H1 (cell line): ENCODE measurements around the gene HEXIM2.

ENCODE experiments used
- CHD2 ChIP-seq: IDR thresholded peaks from 2 replicates; pipeline ENCODE4 v1.6.1; 2012; ENCODE audit warnings: low read length, improper control_type of control experiment
- EZH2 ChIP-seq: fragments of 200-600 bp; sonication (generic); IDR thresholded peaks from 2 replicates; pipeline ENCODE4 v1.7.1; 2012; ENCODE audit warnings: low read depth, mild to moderate bottlenecking, moderate library complexity, low read length, inconsistent platforms; ENCODE audit not compliant: severe bottlenecking
- GTF2F1 ChIP-seq: IDR thresholded peaks from 2 replicates; pipeline ENCODE4 v1.6.1; 2012; ENCODE audit warnings: low read depth, low read length, improper control_type of control experiment, borderline replicate concordance
- HDAC2 ChIP-seq, 2 experiments: fragments of 300-600 bp in 1 of 2; sonication (generic) in 1 of 2; IDR thresholded peaks; 2 replicates each; pipeline ENCODE4 v1.6.1; 2011 to 2012; ENCODE audit warnings: low read depth in 2 of 2, low read length in 2 of 2, mild to moderate bottlenecking in 2 of 2, moderate library complexity in 2 of 2, borderline replicate concordance in 1 of 2, inconsistent platforms in 1 of 2
- PHF8 ChIP-seq: fragments of 200-600 bp; sonication (generic); conservative IDR thresholded peaks from 2 replicates; pipeline ENCODE4 v1.7.1; 2012; ENCODE audit warnings: low read depth, mild to moderate bottlenecking, inconsistent platforms, low read length, moderate library complexity
- POLR2A ChIP-seq, 2 experiments: IDR thresholded peaks; 1 replicate in 1 of 2; 2 replicates in 1 of 2; pipeline ENCODE4 v1.6.1; 2011; ENCODE audit warnings: low read depth in 2 of 2, low read length in 2 of 2, mild to moderate bottlenecking in 2 of 2; ENCODE audit errors: control extremely low read depth in 1 of 2
- POLR2AphosphoS5 ChIP-seq: IDR thresholded peaks from 2 replicates; pipeline ENCODE4 v1.6.1; 2011; ENCODE audit warnings: low read depth, low read length
- SIN3A ChIP-seq, 2 experiments: IDR thresholded peaks in 1 of 2; conservative IDR thresholded peaks in 1 of 2; 2 replicates each; pipeline ENCODE4 v1.6.1; 2011 to 2012; ENCODE audit warnings: low read length in 2 of 2, improper control_type of control experiment in 1 of 2, low read depth in 1 of 2, mild to moderate bottlenecking in 1 of 2
- SP1 ChIP-seq: IDR thresholded peaks from 2 replicates; pipeline ENCODE4 v1.6.1; 2011; ENCODE audit warnings: low read depth, low read length
- ZNF274 ChIP-seq: IDR thresholded peaks from 2 replicates; pipeline ENCODE4 v1.7.0; 2012; ENCODE audit warnings: low read length, borderline replicate concordance; ENCODE audit errors: extremely low read depth
- TF ChIP-seq, protein P1 (sequence below), 3 experiments: IDR thresholded peaks; 1 replicate in 2 of 3; 2 replicates in 1 of 3; pipeline versions ENCODE4 v1.5.1 to v1.6.1; 2011; ENCODE audit warnings: low read length in 3 of 3, mild to moderate bottlenecking in 3 of 3, inconsistent platforms in 2 of 3, low read depth in 1 of 3, moderate library complexity in 1 of 3; ENCODE audit not compliant: insufficient read depth in 1 of 3; ENCODE audit errors: control extremely low read depth in 1 of 3
- TF ChIP-seq, protein P2 (sequence below): IDR thresholded peaks from 2 replicates; pipeline ENCODE4 v1.6.1; 2012; ENCODE audit warnings: low read length, inconsistent platforms
- TF ChIP-seq, protein P3 (sequence below): IDR thresholded peaks from 2 replicates; pipeline ENCODE4 v1.6.1; 2012; ENCODE audit warnings: inconsistent platforms
- TF ChIP-seq, protein P4 (sequence below): IDR thresholded peaks from 2 replicates; pipeline ENCODE4 v1.6.1; 2011; ENCODE audit warnings: low read depth, mild to moderate bottlenecking, low read length; ENCODE audit not compliant: insufficient read depth

DNA sequence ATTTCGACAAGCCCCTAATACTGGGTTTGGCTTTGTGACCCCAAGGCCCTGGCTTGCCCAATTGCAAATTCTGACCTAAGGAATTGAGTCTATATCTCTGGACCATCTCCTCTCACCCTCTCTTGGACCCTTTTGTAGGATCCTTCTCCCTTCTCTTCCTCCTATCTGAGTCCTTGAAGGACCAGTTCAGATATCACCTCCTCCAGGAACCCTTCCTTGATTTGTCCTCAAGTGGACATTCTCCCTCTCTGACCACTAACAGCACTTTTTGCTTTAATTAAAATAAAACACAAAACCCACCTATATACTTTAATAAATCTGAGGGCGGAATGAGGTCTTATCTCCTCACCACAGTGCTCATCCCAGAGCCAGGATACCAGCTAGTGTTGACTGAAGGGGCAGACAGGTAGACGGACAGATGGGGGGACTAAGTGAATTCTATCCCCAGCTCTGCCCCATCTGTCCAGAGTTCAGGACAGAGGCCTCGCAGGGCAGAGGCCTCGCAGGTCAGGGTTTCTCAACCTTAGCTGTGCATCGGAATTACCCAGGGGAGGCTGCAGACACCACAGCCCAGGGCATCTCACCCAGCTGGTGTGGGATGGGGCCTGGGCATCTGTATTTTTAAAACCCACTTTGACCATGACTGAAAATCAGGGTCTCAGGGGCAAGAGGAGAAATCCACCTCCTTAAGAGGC lies 38.5 kb upstream of the HEXIM2 start:
- TF ChIP-seq PHF8 (no peak), SP1 (no peak), POLR2A (IDR thresholded peaks at IDR 0.05; ENCODE audit: control extremely low read depth in 1 of 2, low read depth in 2 of 2, low read length in 2 of 2) (no peak), POLR2AphosphoS5 (no peak), GTF2F1 (no peak), CHD2 (no peak), SIN3A (conservative IDR thresholded peaks at IDR 0.05 in 1 of 2, IDR thresholded peaks at IDR 0.05 in 1 of 2; ENCODE audit: low read depth in 1 of 2, low read length in 2 of 2) (no peak), EZH2 (no peak), HDAC2 (IDR thresholded peaks at IDR 0.05; ENCODE audit: borderline replicate concordance in 1 of 2, low read depth in 2 of 2, low read length in 2 of 2) (no peak), ZNF274 (no peak)
- TF ChIP-seq, protein P1, sequence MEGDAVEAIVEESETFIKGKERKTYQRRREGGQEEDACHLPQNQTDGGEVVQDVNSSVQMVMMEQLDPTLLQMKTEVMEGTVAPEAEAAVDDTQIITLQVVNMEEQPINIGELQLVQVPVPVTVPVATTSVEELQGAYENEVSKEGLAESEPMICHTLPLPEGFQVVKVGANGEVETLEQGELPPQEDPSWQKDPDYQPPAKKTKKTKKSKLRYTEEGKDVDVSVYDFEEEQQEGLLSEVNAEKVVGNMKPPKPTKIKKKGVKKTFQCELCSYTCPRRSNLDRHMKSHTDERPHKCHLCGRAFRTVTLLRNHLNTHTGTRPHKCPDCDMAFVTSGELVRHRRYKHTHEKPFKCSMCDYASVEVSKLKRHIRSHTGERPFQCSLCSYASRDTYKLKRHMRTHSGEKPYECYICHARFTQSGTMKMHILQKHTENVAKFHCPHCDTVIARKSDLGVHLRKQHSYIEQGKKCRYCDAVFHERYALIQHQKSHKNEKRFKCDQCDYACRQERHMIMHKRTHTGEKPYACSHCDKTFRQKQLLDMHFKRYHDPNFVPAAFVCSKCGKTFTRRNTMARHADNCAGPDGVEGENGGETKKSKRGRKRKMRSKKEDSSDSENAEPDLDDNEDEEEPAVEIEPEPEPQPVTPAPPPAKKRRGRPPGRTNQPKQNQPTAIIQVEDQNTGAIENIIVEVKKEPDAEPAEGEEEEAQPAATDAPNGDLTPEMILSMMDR (IDR thresholded peaks at IDR 0.05; ENCODE audit: control extremely low read depth in 1 of 3, insufficient read depth in 1 of 3, low read depth in 1 of 3, low read length in 3 of 3): no peak
- TF ChIP-seq, protein P2, sequence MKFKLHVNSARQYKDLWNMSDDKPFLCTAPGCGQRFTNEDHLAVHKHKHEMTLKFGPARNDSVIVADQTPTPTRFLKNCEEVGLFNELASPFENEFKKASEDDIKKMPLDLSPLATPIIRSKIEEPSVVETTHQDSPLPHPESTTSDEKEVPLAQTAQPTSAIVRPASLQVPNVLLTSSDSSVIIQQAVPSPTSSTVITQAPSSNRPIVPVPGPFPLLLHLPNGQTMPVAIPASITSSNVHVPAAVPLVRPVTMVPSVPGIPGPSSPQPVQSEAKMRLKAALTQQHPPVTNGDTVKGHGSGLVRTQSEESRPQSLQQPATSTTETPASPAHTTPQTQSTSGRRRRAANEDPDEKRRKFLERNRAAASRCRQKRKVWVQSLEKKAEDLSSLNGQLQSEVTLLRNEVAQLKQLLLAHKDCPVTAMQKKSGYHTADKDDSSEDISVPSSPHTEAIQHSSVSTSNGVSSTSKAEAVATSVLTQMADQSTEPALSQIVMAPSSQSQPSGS: no peak
- TF ChIP-seq, protein P3, sequence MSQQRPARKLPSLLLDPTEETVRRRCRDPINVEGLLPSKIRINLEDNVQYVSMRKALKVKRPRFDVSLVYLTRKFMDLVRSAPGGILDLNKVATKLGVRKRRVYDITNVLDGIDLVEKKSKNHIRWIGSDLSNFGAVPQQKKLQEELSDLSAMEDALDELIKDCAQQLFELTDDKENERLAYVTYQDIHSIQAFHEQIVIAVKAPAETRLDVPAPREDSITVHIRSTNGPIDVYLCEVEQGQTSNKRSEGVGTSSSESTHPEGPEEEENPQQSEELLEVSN: no peak
- TF ChIP-seq, protein P4, sequence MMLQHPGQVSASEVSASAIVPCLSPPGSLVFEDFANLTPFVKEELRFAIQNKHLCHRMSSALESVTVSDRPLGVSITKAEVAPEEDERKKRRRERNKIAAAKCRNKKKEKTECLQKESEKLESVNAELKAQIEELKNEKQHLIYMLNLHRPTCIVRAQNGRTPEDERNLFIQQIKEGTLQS: no peak
